Lung (tissue), 12 donors: ENCODE measurements around the gene COL4A2. TPM values are rescaled to one million over a fixed set of nuclear protein-coding genes. Genes with fewer than 3 reads are reported as not detected.

ENCODE experiments used
- ATAC-seq: fragments of 200-7000 bp; cut with Tn5 transposase; one replicate; pipeline ENCODE4 v1.9.1; 2020; ENCODE audit warnings: moderate number of reproducible peaks; ENCODE audit not compliant: insufficient read depth, low FRiP score
- DNase-seq, 3 donors: peaks; one replicate each; pipeline ENCODE4 v3.0.0-alpha.2; 2013 to 2017
- H3K27ac ChIP-seq, 2 donors: one replicate each; pipeline ENCODE4 v1.5.1; 2013; ENCODE audit warnings: mild to moderate bottlenecking in 2 of 2, moderate library complexity in 2 of 2, control low read depth in 1 of 2, inconsistent platforms in 1 of 2, low read depth in 1 of 2, low read length in 1 of 2
- H3K27me3 ChIP-seq, 3 donors: one replicate each; pipeline ENCODE4 v1.5.1; 2013; ENCODE audit warnings: low read length in 2 of 3; ENCODE audit not compliant: control insufficient read depth in 3 of 3, insufficient read depth in 3 of 3
- H3K36me3 ChIP-seq, 4 donors: one replicate each; pipeline ENCODE4 v1.5.1; 2013; ENCODE audit warnings: low read length in 4 of 4, mild to moderate bottlenecking in 1 of 4, moderate library complexity in 1 of 4; ENCODE audit not compliant: control insufficient read depth in 4 of 4, insufficient read depth in 4 of 4
- H3K4me1 ChIP-seq, 5 donors: one replicate each; pipeline ENCODE4 v1.5.1; 2013; ENCODE audit warnings: low read length in 5 of 5, mild to moderate bottlenecking in 2 of 5, moderate library complexity in 1 of 5; ENCODE audit not compliant: control insufficient read depth in 5 of 5, insufficient read depth in 5 of 5
- H3K4me3 ChIP-seq: one replicate; pipeline ENCODE4 v1.5.1; 2013; ENCODE audit warnings: mild to moderate bottlenecking, control low read depth, moderate library complexity
- H3K9ac ChIP-seq, 2 donors: one replicate each; pipeline ENCODE4 v1.5.1; 2013; ENCODE audit warnings: low read length in 2 of 2, control low read depth in 1 of 2; ENCODE audit not compliant: insufficient read depth in 1 of 2
- H3K9me3 ChIP-seq, 4 donors: one replicate each; pipeline ENCODE4 v1.5.1; 2013; ENCODE audit warnings: low read length in 3 of 4, mild to moderate bottlenecking in 1 of 4, moderate library complexity in 1 of 4; ENCODE audit not compliant: control insufficient read depth in 4 of 4, insufficient read depth in 3 of 4
- CTCF ChIP-seq: IDR thresholded peaks from 2 replicates; pipeline ENCODE4 v1.5.1; 2012; ENCODE audit warnings: mild to moderate bottlenecking; ENCODE audit errors: control extremely low read depth, extremely low read depth
- WGBS, 2 donors: extraction: QIAGEN DNeasy Blood & Tissue Kit; methylation state at CpG; one replicate each; pipeline ENCODE4 v1.1.7; 2013; 5-methylcytosine and 5-hydroxymethylcytosine counted together
- polyA plus RNA-seq, 2 donors: library from polyadenylated mRNA; stranded (reverse); fragments of 200-250 nt; gene quantifications; one replicate each; pipeline ENCODE4 v1.2.1, GENCODE V29; 2013
- total RNA-seq, 2 donors: library from RNA; depleted of rRNA in 1 of 2; stranded (reverse); fragments of >200 nt in 1 of 2; gene quantifications; one replicate each; pipeline ENCODE4 v1.2.1, GENCODE V29; 2014 to 2021
- donor health status: control.
- donor health status: control.
- donor health status: Bipolar disorder and iron deficiency.
- donor health status: healthy.
- donor health status: DM: yes; HTN: yes; CAD: no.

Gene COL4A2
- total and polyA plus RNA-seq, 4 donors = 169 to 627 (median 339) TPM

GRCh38 chr13:110272651-110273050, 34.4 kb upstream of the COL4A2 start:
- Histone ChIP-seq H3K4me3 (no peak overlapping the region), H3K36me3 (no peaks in the 10 kb centered on the region), H3K4me1 (peaks cover 0 to 23% (median 11%) of the 10 kb centered on the region in 5 donors), H3K9me3 (no peaks in the 10 kb centered on the region), H3K27me3 (no peaks in the 10 kb centered on the region), H3K27ac (no peak overlapping the region), H3K9ac (no peak overlapping the region)
- DNase-seq (no peak), ATAC-seq (no peak)
- WGBS, 2 donors = 82 to 85% methylated on average over 6 of the region's 6 CpGs
- TF ChIP-seq CTCF = no peak

- WGBS, 2 donors = 93 to 94% methylated on average over 6 of the region's 6 CpGs
- Histone ChIP-seq H3K9ac (no peak overlapping the region), H3K9me3 (no peaks in the 10 kb centered on the region), H3K4me3 (no peak overlapping the region), H3K36me3 (no peaks in the 10 kb centered on the region), H3K27ac (no peak overlapping the region), H3K4me1 (peaks cover 0 to 23% (median 8%) of the 10 kb centered on the region in 5 donors), H3K27me3 (no peaks in the 10 kb centered on the region)
- no peak for DNase-seq
- ATAC-seq = no peak
- TF ChIP-seq CTCF = no peak
Observed at GRCh38 chr13:110273254-110273653, 33.8 kb upstream of the COL4A2 start.

- Histone ChIP-seq H3K4me1 (peaks cover 0 to 30% (median 8%) of the 10 kb centered on the region in 5 donors), H3K9me3 (no peaks in the 10 kb centered on the region), H3K4me3 (no peak overlapping the region), H3K9ac (no peak overlapping the region), H3K27ac (no peak overlapping the region), H3K36me3 (no peaks in the 10 kb centered on the region), H3K27me3 (no peaks in the 10 kb centered on the region)
- 74 to 77% methylated on average over 5 of the region's 5 CpGs for WGBS, 2 donors
- DNase-seq = no peak
- no peak for TF ChIP-seq CTCF
- ATAC-seq = no peak
Observed at GRCh38 chr13:110274687-110275086, 32.4 kb upstream of the COL4A2 start.

- Histone ChIP-seq H3K9me3 (no peaks in the 10 kb centered on the region), H3K27ac (peak overlapping the region in 1 of 2 donors; percentile 24), H3K4me3 (no peak overlapping the region), H3K36me3 (no peaks in the 10 kb centered on the region), H3K4me1 (peaks cover 0 to 27% (median 5%) of the 10 kb centered on the region in 5 donors), H3K27me3 (no peaks in the 10 kb centered on the region), H3K9ac (no peak overlapping the region)
- 74 to 83% methylated on average over 16 of the region's 16 CpGs for WGBS, 2 donors
- no peak for TF ChIP-seq CTCF
- ATAC-seq (no peak), DNase-seq (no peak)
Observed at GRCh38 chr13:110275931-110276552, 31.0 kb upstream of the COL4A2 start.
